Ovary (tissue), 9 donors: ENCODE results near the gene PVALB. TPM values are rescaled to one million over a fixed set of nuclear protein-coding genes. Genes with fewer than 3 reads are reported as not detected.
"Not testable (repeated sequence)": the region's sequence is repeated elsewhere in the genome, so short reads cannot be mapped to it uniquely, and the experiment has no call there.

ENCODE experiments used
- DNase-seq, 5 donors: peaks; one replicate each; pipeline ENCODE4 v3.0.0-alpha.2; 2019 to 2020
- H3K27ac ChIP-seq, 2 donors: fragments of 200-600 bp; one replicate each; pipeline versions ENCODE4 v1.5.1 to v1.8.0; 2019 to 2022
- H3K27me3 ChIP-seq: fragments of 200-600 bp; one replicate; pipeline ENCODE4 v1.8.0; 2022
- H3K36me3 ChIP-seq: fragments of 200-600 bp; sonication (generic); one replicate; pipeline ENCODE4 v1.5.1; 2019
- H3K4me1 ChIP-seq: one replicate; pipeline ENCODE4 v1.8.1; 2013; ENCODE audit warnings: mild to moderate bottlenecking, moderate library complexity; ENCODE audit not compliant: insufficient read depth
- H3K4me3 ChIP-seq: fragments of 200-600 bp; sonication (generic); one replicate; pipeline ENCODE4 v1.5.1; 2017
- H3K9me3 ChIP-seq, 2 donors: fragments of 200-600 bp in 1 of 2; sonication (generic) in 1 of 2; one replicate each; pipeline versions ENCODE4 v1.5.1 to v1.8.1; 2013 to 2019; ENCODE audit warnings: mild to moderate bottlenecking in 1 of 2, moderate library complexity in 1 of 2
- CTCF ChIP-seq, 3 donors: fragments of 450-650 bp in 2 of 3; fragments of 200-600 bp in 1 of 3; IDR thresholded peaks; one replicate each; pipeline versions ENCODE4 v1.5.1 to v1.8.0; 2016 to 2022; ENCODE audit warnings: antibody characterized with exemption in 3 of 3, mild to moderate bottlenecking in 1 of 3
- EP300 ChIP-seq: sonication (generic); formaldehyde crosslinking; IDR thresholded peaks from one replicate; pipeline ENCODE4 v1.6.1; 2017; ENCODE audit warnings: antibody characterized with exemption
- POLR2A ChIP-seq: fragments of 450-650 bp; IDR thresholded peaks from one replicate; pipeline ENCODE4 v1.6.1; 2017; ENCODE audit warnings: antibody characterized with exemption, mild to moderate bottlenecking, moderate library complexity
- WGBS, 3 donors: extraction: QIAGEN DNeasy Blood & Tissue Kit in 1 of 3; methylation state at CpG; one replicate each; pipeline versions ENCODE4 v1.1.5 to v1.1.7; 2013 to 2017; 5-methylcytosine and 5-hydroxymethylcytosine counted together
- intact Hi-C, 4 donors: fragments of 100-400 bp; cut with DNase I; formaldehyde crosslinking; loops; one replicate each; pipeline versions ENCODE4 v1.11.0 to v1.15.1; 2022 to 2023
- polyA plus RNA-seq, 2 donors: library from polyadenylated mRNA; stranded (reverse); fragments of 200-250 nt in 1 of 2; fragments of 350-450 nt in 1 of 2; fragmentation: Illumina TruSeq in 1 of 2; extraction: RNeasy Lipid Tissue Mini Kit (QIAGEN cat#74804) in 1 of 2; gene quantifications; one replicate each; pipeline ENCODE4 v1.2.3, GENCODE V29; 2013 to 2014
- total RNA-seq, 7 donors: library from RNA; depleted of rRNA in 2 of 7; stranded (reverse); fragments of >200 nt in 2 of 7; fragmentation: NEBNext Ultra II Directional in 3 of 7; extraction: Animal tissue kit (Norgen Biotek cat#: 25700) in 3 of 7; gene quantifications; one replicate each; pipeline versions ENCODE4 v1.1.0 to v1.2.4, GENCODE V29; 2016 to 2023
- donor health status: DM: no; HTN: no; CAD: no; lungs with moderate emphysema.
- donor health status: DM: no; HTN: no; CAD: no.
- donor health status: Bipolar disorder and iron deficiency.
- donor health status: DM: yes; HTN: yes; CAD: no.
- donor health status: DM: no; HTN: no; CAD: no.
- donor health status: DM: yes; HTN: yes; CAD: no.

Gene PVALB
- total and polyA plus RNA-seq, 9 donors, result 0.41 to 0.47 TPM; not detected in 7

DNA sequence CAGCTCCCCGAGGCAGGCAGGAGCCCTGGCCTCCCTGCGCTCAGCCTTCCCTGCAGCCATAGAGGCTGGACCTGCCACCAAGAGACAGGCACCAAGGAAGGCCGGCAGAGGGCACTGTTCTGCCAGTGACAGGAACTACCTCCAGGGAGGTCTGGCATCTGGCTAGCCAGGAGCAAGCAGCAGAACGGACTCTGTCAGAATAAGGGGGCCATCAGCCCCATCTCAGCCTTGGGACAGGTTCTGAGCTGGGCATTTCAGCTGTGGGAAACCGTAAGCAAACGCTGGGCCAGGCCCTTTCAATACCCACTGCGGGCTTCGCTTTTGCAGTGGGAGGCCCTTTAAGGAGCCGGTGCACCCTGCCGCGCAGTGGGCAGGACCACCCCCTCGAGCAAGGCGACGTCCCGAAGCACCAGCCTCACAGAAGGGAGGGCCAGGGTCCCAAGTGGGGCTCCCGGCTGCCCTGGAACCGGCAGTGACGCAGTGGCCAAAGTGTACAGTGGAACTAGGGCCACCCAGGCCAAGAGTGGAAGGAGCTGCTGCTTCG is 59.1 kb downstream of the PVALB start:
- peaks cover 6% of the 10 kb centered on the region for H3K4me1 ChIP-seq
- 57 to 62% (median 58%) methylated on average over 19 of the region's 19 CpGs for WGBS, 3 donors
- no peaks in the 10 kb centered on the region for H3K9me3 ChIP-seq
- TF ChIP-seq POLR2A (no peak), CTCF (IDR thresholded peaks at IDR 0.05) (peak in 1 of 3 donors; percentile 37), EP300 (no peak)
- no peaks in the 10 kb centered on the region for H3K27me3 ChIP-seq
- no peak overlapping the region for H3K4me3 ChIP-seq
- DNase-seq, result peak; percentile 58 to 74 (median 66)
- no peak overlapping the region for H3K27ac ChIP-seq
- H3K36me3 ChIP-seq, result no peaks in the 10 kb centered on the region
- intact Hi-C loops, result no loop called here

GRCh38 chr22:36756746-36757655 is 59.8 kb downstream of the PVALB start:
- H3K27ac ChIP-seq, result no peak overlapping the region
- H3K9me3 ChIP-seq, result no peaks in the 10 kb centered on the region
- TF ChIP-seq CTCF (IDR thresholded peaks at IDR 0.05), result no peak
- no peak for TF ChIP-seq POLR2A
- TF ChIP-seq EP300, result no peak
- no peaks in the 10 kb centered on the region for H3K27me3 ChIP-seq
- intact Hi-C loops, result no loop called here
- H3K4me1 ChIP-seq, result peaks cover 4% of the 10 kb centered on the region
- peak in 1 of 5 donors; percentile 36 for DNase-seq
- no peaks in the 10 kb centered on the region for H3K36me3 ChIP-seq
- 30 to 40% (median 38%) methylated on average over 27 to 28 of the region's 28 CpGs for WGBS, 3 donors
- no peak overlapping the region for H3K4me3 ChIP-seq

- Histone ChIP-seq H3K36me3 (no peaks in the 10 kb centered on the region), H3K4me1 (peaks cover 3% of the 10 kb centered on the region), H3K27ac (no peak overlapping the region), H3K9me3 (no peaks in the 10 kb centered on the region), H3K4me3 (no peak overlapping the region), H3K27me3 (no peaks in the 10 kb centered on the region)
- no peak for DNase-seq
- WGBS, 3 donors, result 57 to 65% (median 62%) methylated on average over 7 of the region's 7 CpGs
- intact Hi-C loops, result no loop called here
- TF ChIP-seq EP300, result no peak
- no peak for TF ChIP-seq POLR2A
- no peak for TF ChIP-seq CTCF (IDR thresholded peaks at IDR 0.05)
Observed at GRCh38 chr22:36756031-36756430, 60.8 kb downstream of the PVALB start.

DNA sequence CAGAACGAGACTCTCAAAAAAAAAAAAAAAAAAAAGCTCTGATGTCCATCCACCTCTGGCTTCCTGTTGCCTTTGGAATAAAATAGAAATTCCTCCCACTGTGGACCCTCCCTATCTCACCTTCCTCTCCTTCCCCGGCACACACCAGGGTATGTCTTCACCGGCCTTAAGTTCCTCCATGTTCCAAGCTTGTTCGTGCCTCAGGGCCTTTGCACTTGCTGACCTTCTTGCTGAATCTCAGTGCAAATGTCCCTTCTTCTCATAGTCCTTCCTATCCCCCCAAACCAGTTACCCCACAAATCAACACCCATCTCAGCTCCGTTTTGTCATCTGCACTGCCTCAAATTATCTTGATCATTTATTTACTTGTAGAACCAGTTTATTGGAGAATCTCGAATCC is 61.5 kb downstream of the PVALB start:
- DNase-seq, result no peak
- H3K4me3 ChIP-seq, result no peak overlapping the region
- intact Hi-C loops, result no loop called here
- H3K27ac ChIP-seq, result no peak overlapping the region
- TF ChIP-seq EP300 (no peak), CTCF (IDR thresholded peaks at IDR 0.05) (no peak), POLR2A (no peak)
- H3K27me3 ChIP-seq, result no peaks in the 10 kb centered on the region
- H3K4me1 ChIP-seq, result peaks cover 3% of the 10 kb centered on the region
- H3K36me3 ChIP-seq, result no peaks in the 10 kb centered on the region
- 82 to 86% (median 83%) methylated on average over 6 of the region's 6 CpGs for WGBS, 3 donors
- H3K9me3 ChIP-seq, result no peaks in the 10 kb centered on the region

DNA sequence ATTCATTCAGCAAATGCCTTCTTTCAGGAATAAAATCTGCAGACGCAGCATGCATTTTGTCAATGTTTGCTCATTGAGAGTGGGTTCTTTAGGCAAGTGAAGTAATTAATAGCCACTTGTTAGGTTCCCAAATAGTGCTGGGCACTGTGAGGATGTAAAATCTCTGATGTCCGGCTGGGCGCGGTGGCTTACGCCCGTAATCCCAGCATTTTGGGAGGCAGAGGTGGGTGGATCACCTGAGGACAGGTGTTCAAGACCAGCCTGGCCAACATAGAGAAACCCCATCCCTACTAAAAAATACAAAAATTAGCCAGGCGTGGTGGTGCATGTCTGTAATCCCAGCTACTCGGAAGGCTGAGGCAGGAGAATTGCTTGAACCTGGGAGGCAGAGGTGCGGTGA is 62.0 kb downstream of the PVALB start:
- DNase-seq, intact Hi-C loops, H3K27ac ChIP-seq, H3K27me3 ChIP-seq, H3K4me1 ChIP-seq, H3K36me3 ChIP-seq, H3K9me3 ChIP-seq, H3K4me3 ChIP-seq: not testable (repeated sequence)
- 89 to 92% (median 89%) methylated on average over 9 of the region's 9 CpGs for WGBS, 3 donors
